ENCODE results near the gene UTP4. TPM values are rescaled to one million over a fixed set of nuclear protein-coding genes. Genes with fewer than 3 reads are reported as not detected.

UTP4 gene
- total and polyA plus RNA-seq, 8 donors: 24.7 to 51.1 (median 46.0) TPM

- ATAC-seq: no peak
- Histone ChIP-seq H3K27me3 (no peaks in the 10 kb centered on the region), H3K4me1 (peaks cover 0 to 10% of the 10 kb centered on the region in 2 donors), H3K9me3 (no peaks in the 10 kb centered on the region), H3K4me3 (no peak overlapping the region), H3K27ac (no peak overlapping the region), H3K36me3 (peaks cover 0 to 90% of the 10 kb centered on the region in 2 donors)
- no peak for TF ChIP-seq CTCF (IDR thresholded peaks at IDR 0.05)
- DNase-seq: peak in 1 of 4 donors; percentile 15
- intact Hi-C loops (cut with DNase I): loop anchor here in 1 of 2 donors (10.0 kb wide), 1 partner anchor 222 kb away; no protein-coding TSS in a partner anchor
Measured at GRCh38 chr16:69116256-69116875, 16.1 kb upstream of the UTP4 start.

GRCh38 chr16:69116906-69117305, 15.5 kb upstream of the UTP4 start:
- Histone ChIP-seq H3K9me3 (no peaks in the 10 kb centered on the region), H3K4me1 (peaks cover 0 to 10% of the 10 kb centered on the region in 2 donors), H3K36me3 (peaks cover 0 to 85% of the 10 kb centered on the region in 2 donors), H3K4me3 (no peak overlapping the region), H3K27me3 (no peaks in the 10 kb centered on the region), H3K27ac (no peak overlapping the region)
- intact Hi-C loops (cut with DNase I): loop anchor here in 1 of 2 donors (10.0 kb wide), 1 partner anchor 222 kb away; no protein-coding TSS in a partner anchor
- ATAC-seq (no peak), DNase-seq (no peak)
- TF ChIP-seq CTCF (IDR thresholded peaks at IDR 0.05): no peak

- Histone ChIP-seq H3K4me3 (no peak overlapping the region), H3K27ac (no peak overlapping the region), H3K4me1 (no peaks in the 10 kb centered on the region), H3K9me3 (no peaks in the 10 kb centered on the region), H3K27me3 (no peaks in the 10 kb centered on the region), H3K36me3 (peaks cover 0 to 77% of the 10 kb centered on the region in 2 donors)
- DNase-seq (no peak), ATAC-seq (no peak)
- intact Hi-C loops (cut with DNase I): loop anchor here in 1 of 2 donors (10.0 kb wide), 1 partner anchor 224 kb away; no protein-coding TSS in a partner anchor
- TF ChIP-seq CTCF (IDR thresholded peaks at IDR 0.05): no peak
Measured at GRCh38 chr16:69118468-69118867, 14.0 kb upstream of the UTP4 start.

- no peak for TF ChIP-seq CTCF (IDR thresholded peaks at IDR 0.05)
- H3K4me3 ChIP-seq: no peak overlapping the region
- DNase-seq: no peak
- H3K36me3 ChIP-seq: peaks cover 0 to 74% of the 10 kb centered on the region in 2 donors
- H3K9me3 ChIP-seq: no peaks in the 10 kb centered on the region
- H3K4me1 ChIP-seq: no peaks in the 10 kb centered on the region
- no peak overlapping the region for H3K27ac ChIP-seq
- intact Hi-C loops (cut with DNase I): loop anchor here in 1 of 2 donors (10.0 kb wide), 1 partner anchor 224 kb away; no protein-coding TSS in a partner anchor
- no peak for ATAC-seq
- H3K27me3 ChIP-seq: no peaks in the 10 kb centered on the region
Measured at GRCh38 chr16:69118994-69119393, 13.5 kb upstream of the UTP4 start.

- no peak for DNase-seq
- ATAC-seq: no peak
- Histone ChIP-seq H3K9me3 (no peaks in the 10 kb centered on the region), H3K27me3 (no peaks in the 10 kb centered on the region), H3K27ac (no peak overlapping the region), H3K36me3 (peaks cover 0 to 71% of the 10 kb centered on the region in 2 donors), H3K4me3 (no peak overlapping the region), H3K4me1 (no peaks in the 10 kb centered on the region)
- TF ChIP-seq CTCF (IDR thresholded peaks at IDR 0.05): no peak
- intact Hi-C loops (cut with DNase I): loop anchor here in 1 of 2 donors (10.0 kb wide), 1 partner anchor 225 kb away; no protein-coding TSS in a partner anchor
Measured at GRCh38 chr16:69119536-69119935, 12.9 kb upstream of the UTP4 start.

Measured in left lung (tissue), 10 donors.